Fibroblast of peridontal ligament (primary cell): ENCODE data around the gene RCAN3.
"Not testable (repeated sequence)": the region's sequence is repeated elsewhere in the genome, so short reads cannot be mapped to it uniquely, and the experiment has no call there.

Source experiments
- DNase-seq: peaks from one replicate; pipeline ENCODE4 v3.0.0-alpha.2; 2010; ENCODE audit errors: extremely low read depth

The RCAN3 gene

GRCh38 chr1:24486331-24487065 lies 16.1 kb upstream of the RCAN3 start:
- no peak for DNase-seq

GRCh38 chr1:24487455-24487854 lies 15.2 kb upstream of the RCAN3 start:
- no peak for DNase-seq

- not testable (repeated sequence) for DNase-seq
These were observed 14.5 kb upstream of the RCAN3 start for GRCh38 chr1:24488159-24488558.

GRCh38 chr1:24489674-24490073 lies 13.0 kb upstream of the RCAN3 start:
- no peak for DNase-seq

GRCh38 chr1:24490101-24490781 lies 12.4 kb upstream of the RCAN3 start:
- no peak for DNase-seq

- peak; percentile 22 for DNase-seq
These were observed 10.9 kb upstream of the RCAN3 start for GRCh38 chr1:24491577-24492360.

- not testable (repeated sequence) for DNase-seq
These were observed 9.7 kb upstream of the RCAN3 start for GRCh38 chr1:24492935-24493334.

- no peak for DNase-seq
These were observed 8.9 kb upstream of the RCAN3 start for GRCh38 chr1:24493785-24494184.

GRCh38 chr1:24498589-24498988 lies 4.0 kb upstream of the RCAN3 start:
- DNase-seq, result no peak

GRCh38 chr1:24500448-24501048 lies 2.1 kb upstream of the RCAN3 start:
- no peak for DNase-seq

GRCh38 chr1:24501371-24502064 lies 1.1 kb upstream of the RCAN3 start:
- DNase-seq, result no peak

GRCh38 chr1:24502065-24502708 lies 449 bp upstream of the RCAN3 start:
- DNase-seq, result peak; percentile 31

GRCh38 chr1:24503059-24503751 lies 569 bp downstream of the RCAN3 start:
- DNase-seq, result no peak

- no peak for DNase-seq
These were observed 1.4 kb downstream of the RCAN3 start for GRCh38 chr1:24503870-24504523.

- no peak for DNase-seq
These were observed 1.9 kb downstream of the RCAN3 start for GRCh38 chr1:24504560-24504959.

GRCh38 chr1:24505816-24506215 lies 3.2 kb downstream of the RCAN3 start:
- no peak for DNase-seq

- DNase-seq, result no peak
These were observed 4.2 kb downstream of the RCAN3 start for GRCh38 chr1:24506691-24507381.

GRCh38 chr1:24507405-24507804 lies 4.8 kb downstream of the RCAN3 start:
- DNase-seq, result no peak

GRCh38 chr1:24508911-24509310 lies 6.3 kb downstream of the RCAN3 start:
- DNase-seq, result no peak
